ENCODE measurements around the gene PPARD. TPM values are rescaled to one million over a fixed set of nuclear protein-coding genes. Genes with fewer than 3 reads are reported as not detected.
"Not testable (repeated sequence)": the region's sequence is repeated elsewhere in the genome, so short reads cannot be mapped to it uniquely, and the experiment has no call there.

The PPARD gene
- total RNA-seq, 3 donors from 2014 or later, result 15.4 to 17.4 (median 16.9) TPM

- H3K9me3 Mint-ChIP-seq, result no peaks in the 10 kb centered on the region
- ATAC-seq, result no peak
- H3K27me3 Mint-ChIP-seq (ENCODE audit: low read depth), result no peaks in the 10 kb centered on the region
- peaks cover 35% of the 10 kb centered on the region for H3K36me3 Mint-ChIP-seq (ENCODE audit: insufficient read depth)
- DNase-seq, result no peak
- H3K4me1 Mint-ChIP-seq (ENCODE audit: low read depth), result peaks cover 84% of the 10 kb centered on the region
- H3K4me3 Mint-ChIP-seq, result no peak overlapping the region
These were observed 37.2 kb upstream of the PPARD start for GRCh38 chr6:35305117-35305516.

GRCh38 chr6:35307138-35307537 lies 35.2 kb upstream of the PPARD start:
- ATAC-seq; DNase-seq; H3K9me3 Mint-ChIP-seq; H3K27me3 Mint-ChIP-seq (ENCODE audit: low read depth); H3K4me3 Mint-ChIP-seq: not testable (repeated sequence)
- peaks cover 37% of the 10 kb centered on the region for H3K36me3 Mint-ChIP-seq (ENCODE audit: insufficient read depth)
- H3K4me1 Mint-ChIP-seq (ENCODE audit: low read depth), result peaks cover 85% of the 10 kb centered on the region

GRCh38 chr6:35308543-35308942 lies 33.8 kb upstream of the PPARD start:
- H3K27me3 Mint-ChIP-seq (ENCODE audit: low read depth); DNase-seq; H3K9me3 Mint-ChIP-seq; H3K4me3 Mint-ChIP-seq; ATAC-seq: not testable (repeated sequence)
- Mint-ChIP-seq H3K36me3 (ENCODE audit: insufficient read depth) (peaks cover 35% of the 10 kb centered on the region), H3K4me1 (ENCODE audit: low read depth) (peaks cover 83% of the 10 kb centered on the region)

GRCh38 chr6:35309611-35310264 lies 32.6 kb upstream of the PPARD start:
- Mint-ChIP-seq H3K4me3 (peak overlapping the region; percentile 67), H3K4me1 (ENCODE audit: low read depth) (peaks cover 83% of the 10 kb centered on the region), H3K27me3 (ENCODE audit: low read depth) (no peaks in the 10 kb centered on the region), H3K9me3 (no peaks in the 10 kb centered on the region), H3K36me3 (ENCODE audit: insufficient read depth) (peaks cover 34% of the 10 kb centered on the region)
- ATAC-seq (no peak), DNase-seq (no peak)

- ATAC-seq (peak; percentile 66 to 67), DNase-seq (no peak)
- no peaks in the 10 kb centered on the region for H3K9me3 Mint-ChIP-seq
- H3K4me3 Mint-ChIP-seq, result peak overlapping the region; percentile 67
- H3K4me1 Mint-ChIP-seq (ENCODE audit: low read depth), result peaks cover 87% of the 10 kb centered on the region
- peaks cover 35% of the 10 kb centered on the region for H3K36me3 Mint-ChIP-seq (ENCODE audit: insufficient read depth)
- H3K27me3 Mint-ChIP-seq (ENCODE audit: low read depth), result no peaks in the 10 kb centered on the region
These were observed 32.0 kb upstream of the PPARD start for GRCh38 chr6:35310265-35310831.

GRCh38 chr6:35311390-35312075 lies 30.8 kb upstream of the PPARD start:
- ATAC-seq (peak; percentile 61), DNase-seq (peak; percentile 45)
- Mint-ChIP-seq H3K36me3 (ENCODE audit: insufficient read depth) (peaks cover 36% of the 10 kb centered on the region), H3K4me3 (peak overlapping the region; percentile 67), H3K9me3 (no peaks in the 10 kb centered on the region), H3K27me3 (ENCODE audit: low read depth) (no peaks in the 10 kb centered on the region), H3K4me1 (ENCODE audit: low read depth) (peaks cover 89% of the 10 kb centered on the region)

- no peak for ATAC-seq
- H3K9me3 Mint-ChIP-seq, result no peaks in the 10 kb centered on the region
- H3K4me3 Mint-ChIP-seq, result peak overlapping the region; percentile 67
- DNase-seq, result no peak
- H3K4me1 Mint-ChIP-seq (ENCODE audit: low read depth), result peaks cover 85% of the 10 kb centered on the region
- peaks cover 36% of the 10 kb centered on the region for H3K36me3 Mint-ChIP-seq (ENCODE audit: insufficient read depth)
- no peaks in the 10 kb centered on the region for H3K27me3 Mint-ChIP-seq (ENCODE audit: low read depth)
These were observed 30.1 kb upstream of the PPARD start for GRCh38 chr6:35312076-35312800.

GRCh38 chr6:35312807-35313206 lies 29.6 kb upstream of the PPARD start:
- peak overlapping the region; percentile 29 for H3K4me3 Mint-ChIP-seq
- no peak for DNase-seq
- no peaks in the 10 kb centered on the region for H3K27me3 Mint-ChIP-seq (ENCODE audit: low read depth)
- peaks cover 35% of the 10 kb centered on the region for H3K36me3 Mint-ChIP-seq (ENCODE audit: insufficient read depth)
- no peak for ATAC-seq
- H3K9me3 Mint-ChIP-seq, result no peaks in the 10 kb centered on the region
- peaks cover 82% of the 10 kb centered on the region for H3K4me1 Mint-ChIP-seq (ENCODE audit: low read depth)

GRCh38 chr6:35317483-35318195 lies 24.7 kb upstream of the PPARD start:
- Mint-ChIP-seq H3K36me3 (ENCODE audit: insufficient read depth) (peaks cover 48% of the 10 kb centered on the region), H3K27me3 (ENCODE audit: low read depth) (no peaks in the 10 kb centered on the region), H3K4me1 (ENCODE audit: low read depth) (peaks cover 44% of the 10 kb centered on the region), H3K4me3 (no peak overlapping the region), H3K9me3 (no peaks in the 10 kb centered on the region)
- ATAC-seq, result no peak
- no peak for DNase-seq

- DNase-seq (no peak), ATAC-seq (no peak)
- peaks cover 38% of the 10 kb centered on the region for H3K4me1 Mint-ChIP-seq (ENCODE audit: low read depth)
- no peak overlapping the region for H3K4me3 Mint-ChIP-seq
- no peaks in the 10 kb centered on the region for H3K9me3 Mint-ChIP-seq
- peaks cover 50% of the 10 kb centered on the region for H3K36me3 Mint-ChIP-seq (ENCODE audit: insufficient read depth)
- H3K27me3 Mint-ChIP-seq (ENCODE audit: low read depth), result no peaks in the 10 kb centered on the region
These were observed 23.9 kb upstream of the PPARD start for GRCh38 chr6:35318196-35319171.

- H3K4me3 Mint-ChIP-seq, result no peak overlapping the region
- DNase-seq (no peak), ATAC-seq (no peak)
- no peaks in the 10 kb centered on the region for H3K27me3 Mint-ChIP-seq (ENCODE audit: low read depth)
- no peaks in the 10 kb centered on the region for H3K9me3 Mint-ChIP-seq
- peaks cover 46% of the 10 kb centered on the region for H3K36me3 Mint-ChIP-seq (ENCODE audit: insufficient read depth)
- peaks cover 28% of the 10 kb centered on the region for H3K4me1 Mint-ChIP-seq (ENCODE audit: low read depth)
These were observed 22.9 kb upstream of the PPARD start for GRCh38 chr6:35319346-35320030.

- Mint-ChIP-seq H3K4me1 (ENCODE audit: low read depth) (peaks cover 22% of the 10 kb centered on the region), H3K27me3 (ENCODE audit: low read depth) (no peaks in the 10 kb centered on the region), H3K9me3 (no peaks in the 10 kb centered on the region), H3K4me3 (no peak overlapping the region), H3K36me3 (ENCODE audit: insufficient read depth) (peaks cover 43% of the 10 kb centered on the region)
- DNase-seq (no peak), ATAC-seq (no peak)
These were observed 22.3 kb upstream of the PPARD start for GRCh38 chr6:35320031-35320410.

- no peak overlapping the region for H3K4me3 Mint-ChIP-seq
- H3K27me3 Mint-ChIP-seq (ENCODE audit: low read depth), result no peaks in the 10 kb centered on the region
- no peak for DNase-seq
- ATAC-seq, result no peak
- H3K36me3 Mint-ChIP-seq (ENCODE audit: insufficient read depth), result peaks cover 43% of the 10 kb centered on the region
- H3K9me3 Mint-ChIP-seq, result no peaks in the 10 kb centered on the region
- H3K4me1 Mint-ChIP-seq (ENCODE audit: low read depth), result peaks cover 16% of the 10 kb centered on the region
These were observed 21.3 kb upstream of the PPARD start for GRCh38 chr6:35321091-35321490.
